Endothelial cell of umbilical vein (primary cell): Measurements from ENCODE around the gene TBRG1. TPM values are rescaled to one million over a fixed set of nuclear protein-coding genes. Genes with fewer than 3 reads are reported as not detected.

Experiments
- BruUV-seq: library from RNA; stranded (reverse); fragments of 400-500 nt; replicated peaks from 2 replicates; lab custom pipeline; 2021; lab: Mats Ljungman, UMichigan
- CTCF ChIA-PET: fragments of 300-600, 350-600 bp; sonication (Branson Sonifier 250); formaldehyde crosslinking; loops from one replicate; lab custom pipeline; 2021; ENCODE audit warnings: antibody characterized with exemption, inconsistent platforms; lab: Charles Lee
- POLR2A ChIA-PET: fragments of 300-600, 350-600 bp; sonication (Branson Sonifier 250); formaldehyde crosslinking; loops from one replicate; lab custom pipeline; 2021; ENCODE audit warnings: antibody characterized with exemption, inconsistent platforms; lab: Charles Lee
- DNase-seq: peaks from one replicate; pipeline ENCODE4 v3.0.0-alpha.2; 2011; ENCODE audit warnings: low read depth, low spot score
- FAIRE-seq: peaks from 2 replicates; lab custom pipeline; 2011; peaks lifted over from hg19 to GRCh38; lab: Jason Lieb, UNC
- H2AFZ ChIP-seq: 2 replicates; pipeline ENCODE4 v1.6.0; 2012; ENCODE audit warnings: low read depth, low read length, control low read depth, inconsistent platforms
- H3K27ac ChIP-seq: 2 replicates; pipeline ENCODE4 v1.5.1; 2011; ENCODE audit warnings: low read depth, mild to moderate bottlenecking, control low read depth, low read length, moderate library complexity; ENCODE audit not compliant: insufficient read depth
- H3K27me3 ChIP-seq, 2 experiments: 2 replicates each; pipeline versions ENCODE4 v1.6.0 to v1.6.1; 2011; ENCODE audit warnings: low read length in 2 of 2, mixed read lengths in 1 of 2; ENCODE audit not compliant: control insufficient read depth in 2 of 2, insufficient read depth in 2 of 2
- H3K36me3 ChIP-seq, 2 experiments: 2 replicates in 1 of 2; 3 replicates in 1 of 2; pipeline ENCODE4 v1.5.1; 2011; ENCODE audit warnings: low read length in 2 of 2, mild to moderate bottlenecking in 1 of 2, moderate library complexity in 1 of 2; ENCODE audit not compliant: control insufficient read depth in 2 of 2, insufficient read depth in 2 of 2; ENCODE audit errors: extremely low read depth in 1 of 2
- H3K4me1 ChIP-seq: 3 replicates; pipeline ENCODE4 v1.5.1; 2011; ENCODE audit warnings: mild to moderate bottlenecking, low read length; ENCODE audit not compliant: control insufficient read depth, insufficient read depth; ENCODE audit errors: extremely low read depth
- H3K4me2 ChIP-seq: 2 replicates; pipeline ENCODE4 v1.6.1; 2011; ENCODE audit warnings: low read length, control low read depth, mixed read lengths; ENCODE audit not compliant: insufficient read depth
- H3K4me3 ChIP-seq, 3 experiments: fragments of 200-600 bp in 1 of 3; sonication (generic), shearing (Covaris generic) in 1 of 3; replicated peaks in 1 of 3; 2 replicates each; pipeline ENCODE4 v1.5.1; 2011 to 2016; ENCODE audit warnings: control low read depth in 3 of 3, low read length in 3 of 3, mild to moderate bottlenecking in 2 of 3, inconsistent platforms in 1 of 3, low read depth in 1 of 3, moderate library complexity in 1 of 3; ENCODE audit not compliant: insufficient read depth in 1 of 3
- H3K79me2 ChIP-seq: 2 replicates; pipeline ENCODE4 v1.6.0; 2012; ENCODE audit warnings: low read length, inconsistent platforms; ENCODE audit not compliant: control insufficient read depth, insufficient read depth
- H3K9ac ChIP-seq: replicated peaks from 2 replicates; pipeline ENCODE3; 2011; ENCODE audit warnings: low read length, control low read depth; ENCODE audit not compliant: insufficient read depth; ENCODE audit errors: extremely low read depth
- H3K9me1 ChIP-seq: replicated peaks from 3 replicates; pipeline ENCODE4 v1.6.0; 2011; ENCODE audit warnings: mild to moderate bottlenecking, low read length; ENCODE audit not compliant: control insufficient read depth, insufficient read depth; ENCODE audit errors: extremely low read depth
- H3K9me3 ChIP-seq: replicated peaks from 2 replicates; pipeline ENCODE4 v1.5.1; 2012; ENCODE audit warnings: low read length, inconsistent platforms; ENCODE audit not compliant: control insufficient read depth, insufficient read depth
- H4K20me1 ChIP-seq: replicated peaks from 2 replicates; pipeline ENCODE3; 2011; ENCODE audit warnings: mild to moderate bottlenecking, low read length; ENCODE audit not compliant: control insufficient read depth, insufficient read depth; ENCODE audit errors: extremely low read depth
- EZH2 ChIP-seq: IDR thresholded peaks from 2 replicates; pipeline ENCODE4 v1.6.1; 2012; ENCODE audit warnings: borderline replicate concordance, low read depth, mild to moderate bottlenecking, moderate library complexity, low read length, inconsistent platforms; ENCODE audit not compliant: severe bottlenecking
- FOS ChIP-seq: IDR thresholded peaks from 2 replicates; pipeline ENCODE4 v1.6.1; 2011; ENCODE audit warnings: mild to moderate bottlenecking, low read length, moderate library complexity, borderline replicate concordance; ENCODE audit not compliant: insufficient read depth
- GATA2 ChIP-seq: IDR thresholded peaks from 2 replicates; pipeline ENCODE4 v1.7.0; 2011; ENCODE audit warnings: low read depth, mild to moderate bottlenecking, moderate library complexity, mixed read lengths, low read length; ENCODE audit not compliant: insufficient read length, insufficient read depth
- JUN ChIP-seq: IDR thresholded peaks from 2 replicates; pipeline ENCODE4 v1.6.1; 2011; ENCODE audit warnings: borderline replicate concordance, low read depth; ENCODE audit not compliant: insufficient read length, insufficient read depth
- MAX ChIP-seq: IDR thresholded peaks from 2 replicates; pipeline ENCODE4 v1.6.1; 2011; ENCODE audit not compliant: insufficient read depth, insufficient read length
- MYC ChIP-seq: IDR thresholded peaks from one replicate; pipeline ENCODE4 v1.6.1; 2011; ENCODE audit warnings: mild to moderate bottlenecking, low read depth, low read length
- POLR2A ChIP-seq: IDR thresholded peaks from 2 replicates; pipeline ENCODE4 v1.6.1; 2012; ENCODE audit warnings: low read depth, mild to moderate bottlenecking, control low read depth, low read length
- POLR2AphosphoS5 ChIP-seq: IDR thresholded peaks from 2 replicates; pipeline ENCODE4 v1.6.1; 2012; ENCODE audit warnings: low read depth, mild to moderate bottlenecking, control low read depth, low read length, moderate library complexity; ENCODE audit not compliant: insufficient read depth
- dilution Hi-C: fragments of 300-500 bp; cut with MboI; formaldehyde crosslinking; loops from one replicate; pipeline ENCODE4 v1.15.0; 2019; ENCODE audit warnings: low sequenced_read_pairs; ENCODE audit not compliant: extremely low pct_ligation_motif_present
- intact Hi-C: fragments of 100-400 bp; cut with micrococcal nuclease; formaldehyde crosslinking; loops from one replicate; pipeline ENCODE4 v1.10.0; 2022
- polyA plus RNA-seq, 4 experiments: library from polyadenylated mRNA; depleted of rRNA in 3 of 4; stranded (reverse) in 3 of 4; unstranded in 1 of 4; fragments of >200 nt; gene quantifications; 2 replicates each; pipeline versions ENCODE4 v1.2.1 to v1.2.3, GENCODE V29; 2011 to 2012; ENCODE audit warnings: missing spikeins in 1 of 4
- total RNA-seq: library from RNA; stranded (reverse); gene quantifications from 2 replicates; pipeline ENCODE4 v1.2.3, GENCODE V29; 2021
- TF ChIP-seq, protein P1 (sequence below), 2 donors: IDR thresholded peaks; 1 replicate in 1 of 2; 2 replicates in 1 of 2; pipeline ENCODE4 v1.5.1; 2011; ENCODE audit warnings: low read length in 2 of 2, mild to moderate bottlenecking in 2 of 2, moderate library complexity in 2 of 2, control low read depth in 1 of 2, inconsistent platforms in 1 of 2, low read depth in 1 of 2; ENCODE audit not compliant: insufficient read depth in 1 of 2; ENCODE audit errors: extremely low read depth in 1 of 2

Gene TBRG1
- total and polyA plus RNA-seq, 2 donors (not counting 3 experiments of a cell fraction or from before 2014, with no cell fraction given), result 22.4 to 29.6 TPM

- TF ChIP-seq POLR2A (no peak), GATA2 (no peak), POLR2AphosphoS5 (no peak), MYC (no peak), JUN (no peak), EZH2 (no peak), FOS (no peak), MAX (no peak)
- TF ChIP-seq, protein P1, sequence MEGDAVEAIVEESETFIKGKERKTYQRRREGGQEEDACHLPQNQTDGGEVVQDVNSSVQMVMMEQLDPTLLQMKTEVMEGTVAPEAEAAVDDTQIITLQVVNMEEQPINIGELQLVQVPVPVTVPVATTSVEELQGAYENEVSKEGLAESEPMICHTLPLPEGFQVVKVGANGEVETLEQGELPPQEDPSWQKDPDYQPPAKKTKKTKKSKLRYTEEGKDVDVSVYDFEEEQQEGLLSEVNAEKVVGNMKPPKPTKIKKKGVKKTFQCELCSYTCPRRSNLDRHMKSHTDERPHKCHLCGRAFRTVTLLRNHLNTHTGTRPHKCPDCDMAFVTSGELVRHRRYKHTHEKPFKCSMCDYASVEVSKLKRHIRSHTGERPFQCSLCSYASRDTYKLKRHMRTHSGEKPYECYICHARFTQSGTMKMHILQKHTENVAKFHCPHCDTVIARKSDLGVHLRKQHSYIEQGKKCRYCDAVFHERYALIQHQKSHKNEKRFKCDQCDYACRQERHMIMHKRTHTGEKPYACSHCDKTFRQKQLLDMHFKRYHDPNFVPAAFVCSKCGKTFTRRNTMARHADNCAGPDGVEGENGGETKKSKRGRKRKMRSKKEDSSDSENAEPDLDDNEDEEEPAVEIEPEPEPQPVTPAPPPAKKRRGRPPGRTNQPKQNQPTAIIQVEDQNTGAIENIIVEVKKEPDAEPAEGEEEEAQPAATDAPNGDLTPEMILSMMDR (IDR thresholded peaks at IDR 0.05; ENCODE audit: extremely low read depth in 1 of 2, insufficient read depth in 1 of 2, low read depth in 1 of 2, low read length in 2 of 2), result no peak
- Histone ChIP-seq H3K9me3 (no peaks in the 10 kb centered on the region), H3K4me2 (no peak overlapping the region), H3K36me3 (peaks cover 5 to 7% of the 10 kb centered on the region in 2 experiments), H3K4me3 (no peak overlapping the region), H3K27me3 (no peaks in the 10 kb centered on the region), H2AFZ (no peak overlapping the region), H3K79me2 (no peaks in the 10 kb centered on the region), H3K4me1 (peaks cover 4% of the 10 kb centered on the region), H4K20me1 (no peaks in the 10 kb centered on the region), H3K9me1 (no peaks in the 10 kb centered on the region), H3K9ac (no peak overlapping the region), H3K27ac (no peak overlapping the region)
- intact Hi-C loops (no loop called here), dilution Hi-C loops (no loop called here)
- ChIA-PET POLR2A (no interaction called here), CTCF (interaction anchor here (0.9 to 3.7 kb wide), 3 partner anchors 10 to 228 kb away, joined by 3 to 22 read pairs (median 3); partner anchors contain the start of gene ROBO3)
- BruUV-seq, result no TSS peak
- DNase-seq (no peak), FAIRE-seq (no peak)
Observed at GRCh38 chr11:124638500-124638899, 15.8 kb downstream of the TBRG1 start.
